Endothelial cell of umbilical vein (primary cell): Measurements from ENCODE around the gene HIP1. TPM values are rescaled to one million over a fixed set of nuclear protein-coding genes. Genes with fewer than 3 reads are reported as not detected.

Experiments
- BruUV-seq: library from RNA; stranded (reverse); fragments of 400-500 nt; replicated peaks from 2 replicates; lab custom pipeline; 2021; lab: Mats Ljungman, UMichigan
- CTCF ChIA-PET: fragments of 300-600, 350-600 bp; sonication (Branson Sonifier 250); formaldehyde crosslinking; loops from one replicate; lab custom pipeline; 2021; ENCODE audit warnings: antibody characterized with exemption, inconsistent platforms; lab: Charles Lee
- POLR2A ChIA-PET: fragments of 300-600, 350-600 bp; sonication (Branson Sonifier 250); formaldehyde crosslinking; loops from one replicate; lab custom pipeline; 2021; ENCODE audit warnings: antibody characterized with exemption, inconsistent platforms; lab: Charles Lee
- DNase-seq: peaks from one replicate; pipeline ENCODE4 v3.0.0-alpha.2; 2011; ENCODE audit warnings: low read depth, low spot score
- FAIRE-seq: peaks from 2 replicates; lab custom pipeline; 2011; peaks lifted over from hg19 to GRCh38; lab: Jason Lieb, UNC
- H2AFZ ChIP-seq: 2 replicates; pipeline ENCODE4 v1.6.0; 2012; ENCODE audit warnings: low read depth, low read length, control low read depth, inconsistent platforms
- H3K27ac ChIP-seq: 2 replicates; pipeline ENCODE4 v1.5.1; 2011; ENCODE audit warnings: low read depth, mild to moderate bottlenecking, control low read depth, low read length, moderate library complexity; ENCODE audit not compliant: insufficient read depth
- H3K27me3 ChIP-seq, 2 experiments: 2 replicates each; pipeline versions ENCODE4 v1.6.0 to v1.6.1; 2011; ENCODE audit warnings: low read length in 2 of 2, mixed read lengths in 1 of 2; ENCODE audit not compliant: control insufficient read depth in 2 of 2, insufficient read depth in 2 of 2
- H3K36me3 ChIP-seq, 2 experiments: 2 replicates in 1 of 2; 3 replicates in 1 of 2; pipeline ENCODE4 v1.5.1; 2011; ENCODE audit warnings: low read length in 2 of 2, mild to moderate bottlenecking in 1 of 2, moderate library complexity in 1 of 2; ENCODE audit not compliant: control insufficient read depth in 2 of 2, insufficient read depth in 2 of 2; ENCODE audit errors: extremely low read depth in 1 of 2
- H3K4me1 ChIP-seq: 3 replicates; pipeline ENCODE4 v1.5.1; 2011; ENCODE audit warnings: mild to moderate bottlenecking, low read length; ENCODE audit not compliant: control insufficient read depth, insufficient read depth; ENCODE audit errors: extremely low read depth
- H3K4me2 ChIP-seq: 2 replicates; pipeline ENCODE4 v1.6.1; 2011; ENCODE audit warnings: low read length, control low read depth, mixed read lengths; ENCODE audit not compliant: insufficient read depth
- H3K4me3 ChIP-seq, 3 experiments: fragments of 200-600 bp in 1 of 3; sonication (generic), shearing (Covaris generic) in 1 of 3; replicated peaks in 1 of 3; 2 replicates each; pipeline ENCODE4 v1.5.1; 2011 to 2016; ENCODE audit warnings: control low read depth in 3 of 3, low read length in 3 of 3, mild to moderate bottlenecking in 2 of 3, inconsistent platforms in 1 of 3, low read depth in 1 of 3, moderate library complexity in 1 of 3; ENCODE audit not compliant: insufficient read depth in 1 of 3
- H3K79me2 ChIP-seq: 2 replicates; pipeline ENCODE4 v1.6.0; 2012; ENCODE audit warnings: low read length, inconsistent platforms; ENCODE audit not compliant: control insufficient read depth, insufficient read depth
- H3K9ac ChIP-seq: replicated peaks from 2 replicates; pipeline ENCODE3; 2011; ENCODE audit warnings: low read length, control low read depth; ENCODE audit not compliant: insufficient read depth; ENCODE audit errors: extremely low read depth
- H3K9me1 ChIP-seq: replicated peaks from 3 replicates; pipeline ENCODE4 v1.6.0; 2011; ENCODE audit warnings: mild to moderate bottlenecking, low read length; ENCODE audit not compliant: control insufficient read depth, insufficient read depth; ENCODE audit errors: extremely low read depth
- H3K9me3 ChIP-seq: replicated peaks from 2 replicates; pipeline ENCODE4 v1.5.1; 2012; ENCODE audit warnings: low read length, inconsistent platforms; ENCODE audit not compliant: control insufficient read depth, insufficient read depth
- H4K20me1 ChIP-seq: replicated peaks from 2 replicates; pipeline ENCODE3; 2011; ENCODE audit warnings: mild to moderate bottlenecking, low read length; ENCODE audit not compliant: control insufficient read depth, insufficient read depth; ENCODE audit errors: extremely low read depth
- EZH2 ChIP-seq: IDR thresholded peaks from 2 replicates; pipeline ENCODE4 v1.6.1; 2012; ENCODE audit warnings: borderline replicate concordance, low read depth, mild to moderate bottlenecking, moderate library complexity, low read length, inconsistent platforms; ENCODE audit not compliant: severe bottlenecking
- FOS ChIP-seq: IDR thresholded peaks from 2 replicates; pipeline ENCODE4 v1.6.1; 2011; ENCODE audit warnings: mild to moderate bottlenecking, low read length, moderate library complexity, borderline replicate concordance; ENCODE audit not compliant: insufficient read depth
- GATA2 ChIP-seq: IDR thresholded peaks from 2 replicates; pipeline ENCODE4 v1.7.0; 2011; ENCODE audit warnings: low read depth, mild to moderate bottlenecking, moderate library complexity, mixed read lengths, low read length; ENCODE audit not compliant: insufficient read length, insufficient read depth
- JUN ChIP-seq: IDR thresholded peaks from 2 replicates; pipeline ENCODE4 v1.6.1; 2011; ENCODE audit warnings: borderline replicate concordance, low read depth; ENCODE audit not compliant: insufficient read length, insufficient read depth
- MYC ChIP-seq: IDR thresholded peaks from one replicate; pipeline ENCODE4 v1.6.1; 2011; ENCODE audit warnings: mild to moderate bottlenecking, low read depth, low read length
- POLR2A ChIP-seq: IDR thresholded peaks from 2 replicates; pipeline ENCODE4 v1.6.1; 2012; ENCODE audit warnings: low read depth, mild to moderate bottlenecking, control low read depth, low read length
- POLR2AphosphoS5 ChIP-seq: IDR thresholded peaks from 2 replicates; pipeline ENCODE4 v1.6.1; 2012; ENCODE audit warnings: low read depth, mild to moderate bottlenecking, control low read depth, low read length, moderate library complexity; ENCODE audit not compliant: insufficient read depth
- dilution Hi-C: fragments of 300-500 bp; cut with MboI; formaldehyde crosslinking; loops from one replicate; pipeline ENCODE4 v1.15.0; 2019; ENCODE audit warnings: low sequenced_read_pairs; ENCODE audit not compliant: extremely low pct_ligation_motif_present
- intact Hi-C: fragments of 100-400 bp; cut with micrococcal nuclease; formaldehyde crosslinking; loops from one replicate; pipeline ENCODE4 v1.10.0; 2022
- polyA plus RNA-seq, 4 experiments: library from polyadenylated mRNA; depleted of rRNA in 3 of 4; stranded (reverse) in 3 of 4; unstranded in 1 of 4; fragments of >200 nt; gene quantifications; 2 replicates each; pipeline versions ENCODE4 v1.2.1 to v1.2.3, GENCODE V29; 2011 to 2012; ENCODE audit warnings: missing spikeins in 1 of 4
- total RNA-seq: library from RNA; stranded (reverse); gene quantifications from 2 replicates; pipeline ENCODE4 v1.2.3, GENCODE V29; 2021
- TF ChIP-seq, protein P1 (sequence below), 2 donors: IDR thresholded peaks; 1 replicate in 1 of 2; 2 replicates in 1 of 2; pipeline ENCODE4 v1.5.1; 2011; ENCODE audit warnings: low read length in 2 of 2, mild to moderate bottlenecking in 2 of 2, moderate library complexity in 2 of 2, control low read depth in 1 of 2, inconsistent platforms in 1 of 2, low read depth in 1 of 2; ENCODE audit not compliant: insufficient read depth in 1 of 2; ENCODE audit errors: extremely low read depth in 1 of 2
- TF ChIP-seq, protein P2 (sequence below): IDR thresholded peaks from 2 replicates; pipeline ENCODE4 v1.6.1; 2011; ENCODE audit not compliant: insufficient read depth, insufficient read length

The HIP1 gene
- total and polyA plus RNA-seq, 2 donors (not counting 3 experiments of a cell fraction or from before 2014, with no cell fraction given) = 23.7 to 47.6 TPM

DNA sequence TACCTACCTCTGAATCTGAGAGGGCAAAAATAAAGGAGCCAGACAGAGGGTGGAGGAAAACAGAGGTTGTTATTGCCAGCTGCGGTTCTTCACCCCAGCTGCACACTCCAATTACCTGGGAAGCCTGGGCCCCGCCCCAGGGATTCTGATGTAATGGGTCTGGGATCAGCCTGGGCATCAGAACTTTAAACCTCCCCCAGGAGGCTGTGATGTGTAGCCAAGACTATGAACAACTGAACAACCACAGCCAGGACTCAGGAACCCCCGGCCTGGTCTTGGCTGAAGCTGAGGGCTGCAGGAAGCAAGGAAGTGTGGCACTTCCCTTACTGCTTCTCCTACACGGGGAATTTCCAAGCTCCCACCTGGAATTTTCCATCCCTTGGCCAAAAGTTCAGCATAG is 89.3 kb downstream of the HIP1 start:
- peak; percentile 86 for FAIRE-seq
- Histone ChIP-seq H3K4me1 (peaks cover 18% of the 10 kb centered on the region), H3K9me1 (no peaks in the 10 kb centered on the region), H3K9me3 (no peaks in the 10 kb centered on the region), H3K27ac (peak overlapping the region; percentile 36), H3K4me2 (no peak overlapping the region), H3K9ac (no peak overlapping the region), H2AFZ (peak overlapping the region; percentile 35), H3K79me2 (no peaks in the 10 kb centered on the region), H3K36me3 (no peaks in the 10 kb centered on the region), H3K27me3 (no peaks in the 10 kb centered on the region), H3K4me3 (no peak overlapping the region), H4K20me1 (no peaks in the 10 kb centered on the region)
- BruUV-seq = no TSS peak
- ChIA-PET CTCF (interaction anchor here (1.0 to 2.0 kb wide), 5 partner anchors 19 to 113 kb away, joined by 3 to 8 read pairs (median 3); partner anchors contain the start of gene HIP1), POLR2A (interaction anchor here (0.6 kb wide), 1 partner anchor 65 kb away, joined by 4 read pairs; no protein-coding TSS in a partner anchor)
- DNase-seq = peak; percentile 79
- dilution Hi-C loops (no loop called here), intact Hi-C loops (no loop called here)
- TF ChIP-seq FOS = no peak
- TF ChIP-seq MYC = no peak
- TF ChIP-seq, protein P1, sequence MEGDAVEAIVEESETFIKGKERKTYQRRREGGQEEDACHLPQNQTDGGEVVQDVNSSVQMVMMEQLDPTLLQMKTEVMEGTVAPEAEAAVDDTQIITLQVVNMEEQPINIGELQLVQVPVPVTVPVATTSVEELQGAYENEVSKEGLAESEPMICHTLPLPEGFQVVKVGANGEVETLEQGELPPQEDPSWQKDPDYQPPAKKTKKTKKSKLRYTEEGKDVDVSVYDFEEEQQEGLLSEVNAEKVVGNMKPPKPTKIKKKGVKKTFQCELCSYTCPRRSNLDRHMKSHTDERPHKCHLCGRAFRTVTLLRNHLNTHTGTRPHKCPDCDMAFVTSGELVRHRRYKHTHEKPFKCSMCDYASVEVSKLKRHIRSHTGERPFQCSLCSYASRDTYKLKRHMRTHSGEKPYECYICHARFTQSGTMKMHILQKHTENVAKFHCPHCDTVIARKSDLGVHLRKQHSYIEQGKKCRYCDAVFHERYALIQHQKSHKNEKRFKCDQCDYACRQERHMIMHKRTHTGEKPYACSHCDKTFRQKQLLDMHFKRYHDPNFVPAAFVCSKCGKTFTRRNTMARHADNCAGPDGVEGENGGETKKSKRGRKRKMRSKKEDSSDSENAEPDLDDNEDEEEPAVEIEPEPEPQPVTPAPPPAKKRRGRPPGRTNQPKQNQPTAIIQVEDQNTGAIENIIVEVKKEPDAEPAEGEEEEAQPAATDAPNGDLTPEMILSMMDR (IDR thresholded peaks at IDR 0.05; ENCODE audit: extremely low read depth in 1 of 2, insufficient read depth in 1 of 2, low read depth in 1 of 2, low read length in 2 of 2) = no peak
- TF ChIP-seq, protein P2, sequence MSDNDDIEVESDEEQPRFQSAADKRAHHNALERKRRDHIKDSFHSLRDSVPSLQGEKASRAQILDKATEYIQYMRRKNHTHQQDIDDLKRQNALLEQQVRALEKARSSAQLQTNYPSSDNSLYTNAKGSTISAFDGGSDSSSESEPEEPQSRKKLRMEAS = no peak
- no peak for TF ChIP-seq POLR2AphosphoS5
- TF ChIP-seq POLR2A = no peak
- TF ChIP-seq JUN = no peak
- TF ChIP-seq GATA2 = no peak
- TF ChIP-seq EZH2 = no peak
